HEK293 (cell line): Measurements from ENCODE around the gene SLC35F2.

ENCODE experiments used
- CTCF ChIA-PET: fragments of 350-600 bp; formaldehyde crosslinking; extraction: SDS; loops from one replicate; lab custom pipeline; 2021; ENCODE audit warnings: antibody characterized with exemption; lab: Yijun Ruan, JAX
- POLR2A ChIA-PET: fragments of 300-600 bp; formaldehyde crosslinking; extraction: SDS; loops from one replicate; lab custom pipeline; 2020; ENCODE audit warnings: antibody characterized with exemption, inconsistent platforms; lab: Yijun Ruan, JAX
- H3K27ac ChIP-seq: fragments of 200-500 bp; sonication (Bioruptor generic); 2 replicates; pipeline ENCODE4 v1.5.1; 2014; ENCODE audit warnings: low read depth, low read length, control low read depth, inconsistent platforms; ENCODE audit errors: extremely low read depth
- H3K36me3 ChIP-seq, 2 experiments: fragments of 200-500 bp in 1 of 2; sonication (Bioruptor generic) in 1 of 2; 1 replicate in 1 of 2; 2 replicates in 1 of 2; pipeline ENCODE4 v1.5.1; 2014 to 2017; ENCODE audit warnings: inconsistent platforms in 2 of 2, low read length in 2 of 2; ENCODE audit not compliant: control insufficient read depth in 2 of 2, insufficient read depth in 1 of 2
- H3K4me1 ChIP-seq: fragments of 200-500 bp; sonication (Bioruptor generic); 2 replicates; pipeline ENCODE4 v1.5.1; 2014; ENCODE audit warnings: mild to moderate bottlenecking, low read length, inconsistent platforms; ENCODE audit not compliant: control insufficient read depth, insufficient read depth
- H3K4me3 ChIP-seq: 2 replicates; pipeline ENCODE4 v1.5.1; 2011; ENCODE audit warnings: low read depth, mild to moderate bottlenecking, control low read depth, low read length, moderate library complexity
- H3K9me3 ChIP-seq: fragments of 200-500 bp; sonication (Bioruptor generic); 2 replicates; pipeline ENCODE4 v1.5.1; 2014; ENCODE audit warnings: low read depth, low read length, inconsistent platforms; ENCODE audit not compliant: control insufficient read depth, insufficient read depth
- GLI2 ChIP-seq: fragments of 450-650 bp; formaldehyde crosslinking; IDR thresholded peaks from 2 replicates; pipeline ENCODE4; 2017; ENCODE audit warnings: missing biosample characterization, missing genetic modification characterization, low read depth, borderline replicate concordance
- GLIS1 ChIP-seq: fragments of 450-650 bp; formaldehyde crosslinking; IDR thresholded peaks from 2 replicates; pipeline ENCODE4 v1.5.1; 2016; ENCODE audit warnings: missing biosample characterization, missing genetic modification characterization
- KLF17 ChIP-seq: fragments of 450-650 bp; formaldehyde crosslinking; IDR thresholded peaks from 2 replicates; pipeline ENCODE4 v1.5.1; 2016; ENCODE audit warnings: missing biosample characterization, missing genetic modification characterization
- MZF1 ChIP-seq: fragments of 450-650 bp; formaldehyde crosslinking; IDR thresholded peaks from 2 replicates; pipeline ENCODE4 v1.5.1; 2017; ENCODE audit warnings: missing biosample characterization, missing genetic modification characterization, borderline replicate concordance
- OSR2 ChIP-seq: fragments of 450-650 bp; formaldehyde crosslinking; IDR thresholded peaks from 2 replicates; pipeline ENCODE4 v1.5.1; 2016; ENCODE audit warnings: missing biosample characterization, missing genetic modification characterization
- REPIN1 ChIP-seq: fragments of 450-650 bp; formaldehyde crosslinking; IDR thresholded peaks from 2 replicates; pipeline ENCODE4 v1.5.1; 2017; ENCODE audit warnings: missing biosample characterization, missing genetic modification characterization, low read depth
- SETDB1 ChIP-seq: IDR thresholded peaks from one replicate; pipeline ENCODE4 v1.6.1; 2017; ENCODE audit warnings: mild to moderate bottlenecking, low read length, moderate library complexity, mixed read lengths; ENCODE audit not compliant: insufficient read length
- YY1 ChIP-seq: fragments of 450-650 bp; formaldehyde crosslinking; IDR thresholded peaks from 2 replicates; pipeline ENCODE4 v1.5.1; 2018; ENCODE audit warnings: missing biosample characterization, missing genetic modification characterization
- ZBTB21 ChIP-seq: fragments of 450-650 bp; formaldehyde crosslinking; IDR thresholded peaks from 2 replicates; pipeline ENCODE4 v1.5.1; 2017; ENCODE audit warnings: missing biosample characterization, missing genetic modification characterization
- ZBTB48 ChIP-seq: fragments of 450-650 bp; formaldehyde crosslinking; IDR thresholded peaks from 2 replicates; pipeline ENCODE4 v1.5.1; 2016; ENCODE audit warnings: missing biosample characterization, missing genetic modification characterization
- ZNF112 ChIP-seq: fragments of 450-650 bp; formaldehyde crosslinking; IDR thresholded peaks from 2 replicates; pipeline ENCODE4 v1.5.0; 2017; ENCODE audit warnings: missing biosample characterization, missing genetic modification characterization
- ZNF174 ChIP-seq: fragments of 450-650 bp; formaldehyde crosslinking; IDR thresholded peaks from 2 replicates; pipeline ENCODE4 v1.5.0; 2017; ENCODE audit warnings: missing biosample characterization, mild to moderate bottlenecking, missing genetic modification characterization
- ZNF175 ChIP-seq: fragments of 450-650 bp; formaldehyde crosslinking; IDR thresholded peaks from 2 replicates; pipeline ENCODE4 v1.5.1; 2016; ENCODE audit warnings: missing biosample characterization, missing genetic modification characterization
- ZNF211 ChIP-seq: fragments of 450-650 bp; formaldehyde crosslinking; IDR thresholded peaks from 2 replicates; pipeline ENCODE4 v1.5.1; 2016; ENCODE audit warnings: low read depth, missing biosample characterization, missing genetic modification characterization
- ZNF391 ChIP-seq: fragments of 450-650 bp; formaldehyde crosslinking; IDR thresholded peaks from 2 replicates; pipeline ENCODE4 v1.5.1; 2016; ENCODE audit warnings: low read depth, missing biosample characterization, missing genetic modification characterization, borderline replicate concordance
- ZNF416 ChIP-seq: fragments of 450-650 bp; formaldehyde crosslinking; IDR thresholded peaks from 2 replicates; pipeline ENCODE4 v1.5.1; 2016; ENCODE audit warnings: missing biosample characterization, missing genetic modification characterization
- ZNF560 ChIP-seq: fragments of 450-650 bp; formaldehyde crosslinking; IDR thresholded peaks from 2 replicates; pipeline ENCODE4 v1.5.1; 2017; ENCODE audit warnings: missing biosample characterization, missing genetic modification characterization, borderline replicate concordance
- ZNF571 ChIP-seq: fragments of 450-650 bp; formaldehyde crosslinking; IDR thresholded peaks from 2 replicates; pipeline ENCODE4 v1.5.0; 2017; ENCODE audit warnings: missing biosample characterization, missing genetic modification characterization
- ZNF596 ChIP-seq: fragments of 450-650 bp; IDR thresholded peaks from 2 replicates; pipeline ENCODE4 v1.5.0; 2018; ENCODE audit warnings: missing biosample characterization, mild to moderate bottlenecking, missing genetic modification characterization, moderate library complexity
- ZNF670 ChIP-seq: fragments of 450-650 bp; formaldehyde crosslinking; IDR thresholded peaks from 2 replicates; pipeline ENCODE4 v1.5.1; 2016; ENCODE audit warnings: missing biosample characterization, missing genetic modification characterization, low read depth
- ZNF707 ChIP-seq: fragments of 450-650 bp; formaldehyde crosslinking; IDR thresholded peaks from 2 replicates; pipeline ENCODE4 v1.5.1; 2016; ENCODE audit warnings: missing biosample characterization, missing genetic modification characterization
- ZNF776 ChIP-seq: fragments of 450-650 bp; formaldehyde crosslinking; IDR thresholded peaks from 2 replicates; pipeline ENCODE4 v1.5.0; 2017; ENCODE audit warnings: missing biosample characterization, missing genetic modification characterization, borderline replicate concordance
- TF ChIP-seq, protein P1 (sequence below): fragments of 450-650 bp; formaldehyde crosslinking; IDR thresholded peaks from 2 replicates; pipeline ENCODE4 v1.5.0; 2017; ENCODE audit warnings: missing biosample characterization, missing genetic modification characterization, borderline replicate concordance
- TF ChIP-seq, protein P2 (sequence below): fragments of 450-650 bp; formaldehyde crosslinking; IDR thresholded peaks from 2 replicates; pipeline ENCODE4 v1.5.1; 2016; ENCODE audit warnings: missing biosample characterization, missing genetic modification characterization
- TF ChIP-seq, protein P3 (sequence below): fragments of 450-650 bp; formaldehyde crosslinking; IDR thresholded peaks from 2 replicates; pipeline ENCODE4 v1.5.1; 2016; ENCODE audit warnings: missing biosample characterization, missing genetic modification characterization, borderline replicate concordance

Gene SLC35F2

DNA sequence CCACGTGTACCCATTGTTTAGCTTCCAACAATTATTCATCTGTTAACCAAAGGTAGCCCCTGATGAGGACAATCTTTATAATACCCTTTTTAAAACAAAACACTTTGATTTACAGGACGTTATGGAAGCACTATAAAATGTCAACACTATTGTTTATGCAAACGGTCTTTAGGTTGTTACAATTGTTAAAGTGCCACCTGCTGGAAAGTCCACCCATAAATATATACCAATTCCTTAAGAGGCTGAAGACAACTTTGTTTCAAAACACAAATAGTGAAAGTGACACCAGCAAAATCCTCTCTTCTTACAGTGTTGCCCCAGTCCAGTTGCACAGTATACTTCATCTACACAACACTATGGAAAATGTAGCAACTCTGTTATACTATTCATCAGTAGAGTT is 77.8 kb downstream of the SLC35F2 start:
- H3K4me3 ChIP-seq = no peak overlapping the region
- POLR2A ChIA-PET = no interaction called here
- CTCF ChIA-PET = interaction anchor here (1.0 to 2.3 kb wide), 2 partner anchors 39 to 118 kb away, joined by 4 to 10 read pairs; no protein-coding TSS in a partner anchor
- TF ChIP-seq GLIS1 (tag by site-specific recombination) = no peak
- TF ChIP-seq ZNF174 (tag by site-specific recombination) = no peak
- no peak for TF ChIP-seq ZNF670 (tag by site-specific recombination)
- no peak for TF ChIP-seq GLI2 (tag by site-specific recombination)
- TF ChIP-seq ZNF416 (tag by site-specific recombination) = no peak
- TF ChIP-seq, protein P1, sequence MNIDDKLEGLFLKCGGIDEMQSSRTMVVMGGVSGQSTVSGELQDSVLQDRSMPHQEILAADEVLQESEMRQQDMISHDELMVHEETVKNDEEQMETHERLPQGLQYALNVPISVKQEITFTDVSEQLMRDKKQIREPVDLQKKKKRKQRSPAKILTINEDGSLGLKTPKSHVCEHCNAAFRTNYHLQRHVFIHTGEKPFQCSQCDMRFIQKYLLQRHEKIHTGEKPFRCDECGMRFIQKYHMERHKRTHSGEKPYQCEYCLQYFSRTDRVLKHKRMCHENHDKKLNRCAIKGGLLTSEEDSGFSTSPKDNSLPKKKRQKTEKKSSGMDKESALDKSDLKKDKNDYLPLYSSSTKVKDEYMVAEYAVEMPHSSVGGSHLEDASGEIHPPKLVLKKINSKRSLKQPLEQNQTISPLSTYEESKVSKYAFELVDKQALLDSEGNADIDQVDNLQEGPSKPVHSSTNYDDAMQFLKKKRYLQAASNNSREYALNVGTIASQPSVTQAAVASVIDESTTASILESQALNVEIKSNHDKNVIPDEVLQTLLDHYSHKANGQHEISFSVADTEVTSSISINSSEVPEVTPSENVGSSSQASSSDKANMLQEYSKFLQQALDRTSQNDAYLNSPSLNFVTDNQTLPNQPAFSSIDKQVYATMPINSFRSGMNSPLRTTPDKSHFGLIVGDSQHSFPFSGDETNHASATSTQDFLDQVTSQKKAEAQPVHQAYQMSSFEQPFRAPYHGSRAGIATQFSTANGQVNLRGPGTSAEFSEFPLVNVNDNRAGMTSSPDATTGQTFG (tag by site-specific recombination) = no peak
- no peak for TF ChIP-seq ZNF112
- TF ChIP-seq ZNF707 (tag by site-specific recombination) = no peak
- no peak for TF ChIP-seq ZNF391 (tag by site-specific recombination)
- TF ChIP-seq ZNF560 (tag by site-specific recombination) = no peak
- TF ChIP-seq ZNF596 (tag by site-specific recombination) = no peak
- no peak for TF ChIP-seq ZNF776
- no peak for TF ChIP-seq REPIN1
- TF ChIP-seq, all 188 proteins: peak for 0
- no peaks in the 10 kb centered on the region for H3K36me3 ChIP-seq
- H3K9me3 ChIP-seq = no peaks in the 10 kb centered on the region
- H3K27ac ChIP-seq = no peak overlapping the region
- H3K4me1 ChIP-seq = 0 out of 2 replicates have a peak, but pooled peaks cover 2% of the 10 kb centered on the region

GRCh38 chr11:107780136-107780535 is 78.5 kb downstream of the SLC35F2 start:
- Histone ChIP-seq H3K9me3 (no peaks in the 10 kb centered on the region), H3K4me3 (no peak overlapping the region), H3K36me3 (no peaks in the 10 kb centered on the region), H3K27ac (no peak overlapping the region), H3K4me1 (0 out of 2 replicates have a peak, but pooled peaks cover 2% of the 10 kb centered on the region)
- ChIA-PET POLR2A (no interaction called here), CTCF (interaction anchor here (1.0 to 2.3 kb wide), 2 partner anchors 39 to 119 kb away, joined by 4 to 10 read pairs; no protein-coding TSS in a partner anchor)
- TF ChIP-seq MZF1 (tag by site-specific recombination) (no peak), ZNF596 (tag by site-specific recombination) (no peak), ZBTB21 (tag by site-specific recombination) (no peak), ZNF707 (tag by site-specific recombination) (no peak), OSR2 (tag by site-specific recombination) (no peak), KLF17 (tag by site-specific recombination) (no peak), ZNF175 (no peak), ZNF211 (tag by site-specific recombination) (no peak), ZNF571 (tag by site-specific recombination) (no peak), YY1 (tag by site-specific recombination) (no peak), SETDB1 (no peak), ZBTB48 (tag by site-specific recombination) (no peak)
- TF ChIP-seq, protein P2, sequence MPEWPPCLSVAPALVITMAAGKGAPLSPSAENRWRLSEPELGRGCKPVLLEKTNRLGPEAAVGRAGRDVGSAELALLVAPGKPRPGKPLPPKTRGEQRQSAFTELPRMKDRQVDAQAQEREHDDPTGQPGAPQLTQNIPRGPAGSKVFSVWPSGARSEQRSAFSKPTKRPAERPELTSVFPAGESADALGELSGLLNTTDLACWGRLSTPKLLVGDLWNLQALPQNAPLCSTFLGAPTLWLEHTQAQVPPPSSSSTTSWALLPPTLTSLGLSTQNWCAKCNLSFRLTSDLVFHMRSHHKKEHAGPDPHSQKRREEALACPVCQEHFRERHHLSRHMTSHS = no peak
- TF ChIP-seq, protein P3, sequence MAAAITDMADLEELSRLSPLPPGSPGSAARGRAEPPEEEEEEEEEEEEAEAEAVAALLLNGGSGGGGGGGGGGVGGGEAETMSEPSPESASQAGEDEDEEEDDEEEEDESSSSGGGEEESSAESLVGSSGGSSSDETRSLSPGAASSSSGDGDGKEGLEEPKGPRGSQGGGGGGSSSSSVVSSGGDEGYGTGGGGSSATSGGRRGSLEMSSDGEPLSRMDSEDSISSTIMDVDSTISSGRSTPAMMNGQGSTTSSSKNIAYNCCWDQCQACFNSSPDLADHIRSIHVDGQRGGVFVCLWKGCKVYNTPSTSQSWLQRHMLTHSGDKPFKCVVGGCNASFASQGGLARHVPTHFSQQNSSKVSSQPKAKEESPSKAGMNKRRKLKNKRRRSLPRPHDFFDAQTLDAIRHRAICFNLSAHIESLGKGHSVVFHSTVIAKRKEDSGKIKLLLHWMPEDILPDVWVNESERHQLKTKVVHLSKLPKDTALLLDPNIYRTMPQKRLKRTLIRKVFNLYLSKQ (tag by site-specific recombination) = no peak
